ENCODE results near the gene ITPR3. TPM values are rescaled to one million over a fixed set of nuclear protein-coding genes. Genes with fewer than 3 reads are reported as not detected.

Gene ITPR3
- total RNA-seq, 4 donors from 2014 or later, result 13.8 to 23.5 (median 19.6) TPM

DNA sequence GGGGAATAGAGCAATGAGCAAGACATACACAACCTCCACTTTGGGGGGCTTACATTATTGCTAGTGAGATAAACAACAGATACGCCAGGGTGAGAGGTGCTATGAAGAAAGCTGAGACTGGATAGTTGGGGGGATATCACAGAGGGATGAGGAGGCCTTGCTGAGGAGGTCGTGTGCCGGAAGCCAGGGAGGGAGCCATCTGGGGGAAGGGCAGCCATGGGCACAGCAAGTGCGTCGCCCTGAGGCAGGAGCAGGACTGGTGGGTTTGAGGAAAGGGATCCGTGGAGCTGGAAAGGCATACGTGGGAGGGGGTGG is 28.9 kb upstream of the ITPR3 start:
- TF ChIP-seq, protein P1, sequence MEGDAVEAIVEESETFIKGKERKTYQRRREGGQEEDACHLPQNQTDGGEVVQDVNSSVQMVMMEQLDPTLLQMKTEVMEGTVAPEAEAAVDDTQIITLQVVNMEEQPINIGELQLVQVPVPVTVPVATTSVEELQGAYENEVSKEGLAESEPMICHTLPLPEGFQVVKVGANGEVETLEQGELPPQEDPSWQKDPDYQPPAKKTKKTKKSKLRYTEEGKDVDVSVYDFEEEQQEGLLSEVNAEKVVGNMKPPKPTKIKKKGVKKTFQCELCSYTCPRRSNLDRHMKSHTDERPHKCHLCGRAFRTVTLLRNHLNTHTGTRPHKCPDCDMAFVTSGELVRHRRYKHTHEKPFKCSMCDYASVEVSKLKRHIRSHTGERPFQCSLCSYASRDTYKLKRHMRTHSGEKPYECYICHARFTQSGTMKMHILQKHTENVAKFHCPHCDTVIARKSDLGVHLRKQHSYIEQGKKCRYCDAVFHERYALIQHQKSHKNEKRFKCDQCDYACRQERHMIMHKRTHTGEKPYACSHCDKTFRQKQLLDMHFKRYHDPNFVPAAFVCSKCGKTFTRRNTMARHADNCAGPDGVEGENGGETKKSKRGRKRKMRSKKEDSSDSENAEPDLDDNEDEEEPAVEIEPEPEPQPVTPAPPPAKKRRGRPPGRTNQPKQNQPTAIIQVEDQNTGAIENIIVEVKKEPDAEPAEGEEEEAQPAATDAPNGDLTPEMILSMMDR (IDR thresholded peaks at IDR 0.05; ENCODE audit: low read depth), result no peak

DNA sequence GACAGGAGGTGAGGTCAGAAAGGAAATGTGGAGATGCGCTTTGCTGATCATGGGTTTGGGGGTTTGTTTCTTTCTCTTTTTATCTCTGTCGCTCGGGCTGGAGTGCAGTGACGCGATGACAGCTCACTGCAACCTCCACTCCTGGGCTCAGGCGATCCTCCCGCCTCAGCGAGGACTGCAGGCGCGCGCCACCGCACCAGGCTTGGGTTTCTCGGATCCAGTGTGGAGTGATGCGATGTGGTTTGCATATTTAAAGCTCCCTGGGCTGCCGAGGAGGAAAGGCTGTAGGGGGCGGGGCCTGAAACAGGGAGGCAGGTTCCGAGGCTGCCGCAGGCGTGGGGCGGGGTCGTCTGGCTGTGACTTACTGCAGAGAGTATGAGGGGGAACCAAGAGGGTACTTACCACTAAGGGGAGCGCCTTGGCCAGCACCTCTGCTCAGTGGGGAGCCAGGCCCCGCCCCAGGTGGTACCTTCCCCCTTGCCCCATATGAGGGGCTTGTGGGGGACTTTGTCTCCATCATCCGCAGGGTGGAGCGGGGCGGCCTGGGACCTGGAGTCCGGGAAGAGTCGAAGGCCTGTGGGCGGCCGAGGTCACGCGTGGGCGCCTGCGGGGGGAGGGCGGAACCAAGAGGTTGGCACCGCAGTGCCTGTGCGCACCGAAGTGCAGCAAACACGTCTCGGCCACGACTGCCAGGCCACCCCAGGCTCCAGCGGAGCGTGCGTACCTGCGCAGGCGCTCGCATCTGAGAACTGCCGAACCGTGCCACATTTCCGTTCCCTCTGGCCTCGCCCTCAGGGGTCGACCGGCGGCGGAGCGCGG is 28.3 kb upstream of the ITPR3 start:
- TF ChIP-seq, protein P1 (IDR thresholded peaks at IDR 0.05; ENCODE audit: low read depth), result no peak

DNA sequence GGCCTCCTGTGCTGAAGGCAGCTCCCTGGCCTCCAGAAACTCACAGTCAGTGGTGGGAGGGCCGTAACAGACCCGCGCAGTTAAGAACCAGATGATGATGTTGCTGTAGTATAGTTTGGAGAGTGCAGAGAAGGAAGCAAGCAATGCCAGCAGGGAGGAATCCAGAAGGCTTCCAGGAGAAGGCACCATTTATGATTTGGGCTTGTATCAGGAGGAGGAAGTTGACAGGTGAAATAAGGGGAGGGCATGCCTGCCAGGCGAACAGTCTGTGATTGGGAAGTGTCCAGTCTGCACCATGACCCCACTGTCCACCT is 27.8 kb upstream of the ITPR3 start:
- TF ChIP-seq, protein P1 (IDR thresholded peaks at IDR 0.05; ENCODE audit: low read depth), result no peak

DNA sequence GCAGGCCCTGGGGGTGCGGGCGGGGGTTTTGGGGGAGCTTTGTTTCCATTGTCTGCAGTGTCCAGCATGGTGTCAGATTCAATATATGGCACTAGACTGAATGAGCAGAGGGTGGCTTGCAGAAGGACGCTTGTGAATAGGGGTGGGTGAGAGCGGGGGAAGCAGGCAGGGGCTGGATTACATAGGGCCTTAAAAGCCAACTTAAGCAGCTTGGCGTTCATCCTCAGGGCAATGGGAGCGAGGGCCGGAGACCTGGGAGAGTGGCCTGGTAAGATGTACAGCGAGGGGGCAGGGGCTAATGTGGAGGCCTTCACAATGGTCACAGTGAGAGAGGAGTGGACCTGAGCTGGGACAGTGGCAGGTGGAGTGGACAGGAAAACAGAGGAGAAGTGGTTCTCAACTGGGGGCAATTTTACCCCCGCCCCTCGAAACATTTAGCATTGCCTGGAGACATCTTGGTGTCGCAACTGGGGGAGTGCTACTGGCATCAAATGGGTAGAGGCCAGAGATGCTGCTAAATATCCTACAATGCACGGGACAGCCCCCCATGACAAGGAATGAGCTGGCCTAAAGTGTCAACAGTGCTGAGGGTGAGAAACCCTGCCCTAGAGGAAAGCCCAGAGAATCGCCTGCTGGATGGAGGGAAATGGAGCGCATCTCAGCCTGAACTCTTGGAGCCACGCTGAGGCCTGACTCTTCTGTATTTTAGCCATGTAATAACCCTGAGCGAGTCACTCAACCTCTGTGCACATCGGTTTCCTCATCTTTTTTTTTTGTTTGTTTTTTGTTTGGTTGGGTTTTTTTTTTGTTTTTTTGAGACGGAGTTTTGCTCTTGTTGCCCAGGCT is 25.9 kb upstream of the ITPR3 start:
- TF ChIP-seq, protein P1 (IDR thresholded peaks at IDR 0.05; ENCODE audit: low read depth), result no peak

DNA sequence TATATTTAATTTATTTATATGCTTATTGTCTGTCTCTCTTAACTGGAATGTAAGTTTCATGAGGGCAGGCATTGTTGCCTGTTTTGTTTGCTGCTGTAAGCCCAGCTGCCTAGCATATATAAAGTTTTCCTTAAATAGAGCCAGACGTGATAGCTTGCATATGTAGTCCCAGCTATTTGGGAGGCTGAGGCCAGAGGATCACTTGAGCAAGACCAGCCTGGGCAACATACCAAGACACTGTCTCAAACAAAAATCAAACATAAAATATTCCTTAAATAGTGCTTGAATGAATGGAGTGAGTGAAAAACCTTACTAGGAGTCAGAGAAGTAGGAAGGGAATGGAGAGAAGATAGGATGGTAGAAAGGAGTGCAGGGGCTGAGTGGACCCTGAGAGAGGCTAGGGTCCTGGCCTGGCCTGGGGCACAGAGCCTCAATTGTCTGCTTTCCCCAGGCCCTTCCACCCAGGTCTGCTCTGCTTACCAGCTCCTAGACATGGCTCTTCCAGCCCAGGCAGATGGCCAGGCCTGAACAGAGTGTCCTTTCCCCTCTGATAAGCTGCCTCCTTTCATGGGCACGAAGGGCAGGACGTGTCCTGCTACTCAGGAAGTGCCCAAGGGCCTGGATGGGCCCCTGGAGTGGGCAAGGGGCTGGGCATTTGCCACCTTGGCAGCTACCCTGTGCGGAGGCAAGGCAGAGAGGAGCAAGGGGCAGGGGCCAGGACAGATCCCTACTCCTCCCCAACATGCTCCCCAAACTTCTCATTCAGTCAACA is 23.4 kb upstream of the ITPR3 start:
- TF ChIP-seq, protein P1 (IDR thresholded peaks at IDR 0.05; ENCODE audit: low read depth), result no peak

DNA sequence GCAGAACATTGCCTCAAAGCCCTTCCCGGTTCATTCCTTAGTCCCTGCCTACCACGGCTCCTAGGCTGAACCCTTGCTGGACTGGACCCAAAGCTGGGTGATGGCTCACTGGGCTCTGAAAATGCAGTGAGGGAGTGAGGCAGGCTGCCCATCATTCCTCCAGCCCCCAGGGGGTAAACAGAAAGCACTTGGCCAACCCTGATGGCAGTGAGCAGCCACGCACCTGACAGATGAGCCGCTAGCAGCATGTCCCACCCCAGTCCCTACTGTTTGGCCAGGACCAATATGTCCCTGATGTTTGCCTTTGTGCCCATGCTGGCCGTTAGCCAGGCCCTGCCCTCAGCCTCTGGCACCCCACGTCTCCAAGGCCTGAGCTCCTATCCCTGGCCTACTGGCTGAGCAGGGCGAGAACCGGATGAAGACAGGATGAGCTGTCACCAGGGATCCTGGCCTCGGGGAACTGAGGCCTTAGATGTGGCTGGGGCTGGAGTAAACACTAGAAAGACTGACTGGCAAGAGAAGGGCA is 21.6 kb upstream of the ITPR3 start:
- TF ChIP-seq, protein P1 (IDR thresholded peaks at IDR 0.05; ENCODE audit: low read depth), result no peak
